GM18907 (cell line): Measurements from ENCODE around the gene OR1I1.
"Not testable (repeated sequence)": the region's sequence is repeated elsewhere in the genome, so short reads cannot be mapped to it uniquely, and the experiment has no call there.

Experiments used
- ATAC-seq: cut with Tn5 transposase; IDR thresholded peaks from one replicate; pipeline ENCODE4 v1.9.1; 2021; ENCODE audit warnings: mild to moderate bottlenecking, moderate library complexity; ENCODE audit not compliant: unreplicated experiment

OR1I1 gene

GRCh38 chr19:15097980-15098379 is 16.0 kb downstream of the OR1I1 start:
- ATAC-seq, result not testable (repeated sequence)

GRCh38 chr19:15098460-15098859 is 16.4 kb downstream of the OR1I1 start:
- ATAC-seq, result no peak

- ATAC-seq, result no peak
Observed at GRCh38 chr19:15099017-15099582, 17.1 kb downstream of the OR1I1 start.

- ATAC-seq, result no peak
Observed at GRCh38 chr19:15101479-15102082, 19.6 kb downstream of the OR1I1 start.

GRCh38 chr19:15104003-15104402 is 22.0 kb downstream of the OR1I1 start:
- no peak for ATAC-seq

DNA sequence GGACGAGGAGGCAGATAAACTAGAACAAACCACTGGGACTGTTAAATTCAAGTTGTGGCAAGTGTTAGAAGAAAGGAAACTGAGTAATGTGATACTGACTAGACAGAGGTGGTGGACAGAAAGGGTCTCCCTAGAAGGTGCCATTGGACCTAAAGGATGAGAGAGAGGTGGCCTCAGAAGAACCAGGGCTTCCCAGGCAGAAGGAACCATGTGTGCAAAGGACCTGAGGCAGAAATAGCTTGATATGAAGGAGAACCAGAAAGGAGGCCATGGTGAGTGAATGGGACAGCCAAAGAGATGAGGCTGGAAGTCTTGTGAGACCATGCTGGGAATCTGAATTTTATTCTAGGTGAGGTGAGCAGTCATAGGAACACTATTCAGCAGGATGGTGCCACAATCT is 22.4 kb downstream of the OR1I1 start:
- ATAC-seq, result no peak

DNA sequence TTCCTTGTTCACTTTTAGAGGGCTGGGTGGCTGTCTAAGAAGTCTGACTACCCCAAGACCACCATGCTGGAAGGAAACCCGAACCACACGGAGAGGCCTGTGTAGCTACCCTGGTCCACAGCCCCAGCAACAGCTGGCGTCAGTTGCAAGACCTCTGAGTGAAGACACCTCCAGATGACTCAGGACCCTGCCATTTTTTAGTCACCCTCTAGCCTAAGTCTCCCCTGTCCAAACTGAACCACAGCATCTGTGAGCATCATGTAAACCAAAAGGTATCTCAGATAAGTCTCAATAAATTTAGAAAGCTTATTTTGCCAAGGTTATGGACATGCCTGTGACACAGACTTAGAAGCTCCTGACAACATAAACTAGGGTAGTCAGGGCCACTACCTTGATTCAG is 23.0 kb downstream of the OR1I1 start:
- no peak for ATAC-seq

DNA sequence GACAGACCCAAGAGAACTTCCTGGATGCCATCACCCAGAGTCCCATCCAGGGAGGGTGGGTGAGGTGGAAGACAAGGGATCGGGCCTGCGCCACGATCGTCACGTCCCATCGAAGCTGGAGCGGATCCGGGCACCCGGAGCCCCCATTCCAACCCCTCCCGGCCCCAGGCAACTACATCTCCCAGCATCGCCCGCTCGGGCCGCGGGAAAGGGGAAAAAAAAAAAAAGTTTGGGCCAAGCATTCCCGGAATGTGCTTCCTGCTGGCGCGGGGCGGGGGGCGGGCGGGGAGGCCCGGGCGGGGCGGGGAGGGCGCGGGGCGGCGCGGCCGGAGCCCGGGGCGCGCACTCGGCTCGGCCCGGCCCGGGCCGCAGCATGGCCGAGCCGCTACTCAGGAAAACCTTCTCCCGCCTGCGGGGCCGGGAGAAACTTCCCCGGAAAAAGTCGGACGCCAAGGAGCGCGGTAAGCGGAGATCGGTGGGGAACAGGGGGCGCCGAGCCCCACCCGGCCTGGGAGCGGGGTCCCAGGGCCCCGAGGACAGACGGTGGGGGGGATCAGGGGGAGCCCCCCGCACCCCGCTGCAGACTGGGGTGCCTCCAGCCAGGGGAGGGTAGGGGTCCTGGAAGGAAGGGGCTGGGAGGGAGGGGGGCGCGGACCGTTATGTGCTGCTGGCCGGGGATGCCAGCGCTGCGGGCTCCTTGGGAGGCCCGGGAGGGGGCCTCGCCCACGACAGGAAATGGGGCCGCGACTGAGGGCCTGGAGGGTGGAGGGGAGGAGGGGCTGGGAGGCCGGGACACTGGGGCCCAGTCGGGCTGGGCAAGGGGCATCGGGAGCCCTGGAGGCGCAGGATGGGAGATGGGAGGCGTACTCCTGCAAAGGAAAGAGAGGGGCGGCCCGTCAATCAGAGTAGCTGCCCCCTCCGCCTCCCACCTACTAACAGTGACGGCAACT is 25.3 kb downstream of the OR1I1 start, which contains the start of gene SYDE1:
SYDE1 (plus strand) TSS at position 341 of the 950 bp plus-strand sequence; CDS start at position 374, 33 bp downstream.
- no peak for ATAC-seq

DNA sequence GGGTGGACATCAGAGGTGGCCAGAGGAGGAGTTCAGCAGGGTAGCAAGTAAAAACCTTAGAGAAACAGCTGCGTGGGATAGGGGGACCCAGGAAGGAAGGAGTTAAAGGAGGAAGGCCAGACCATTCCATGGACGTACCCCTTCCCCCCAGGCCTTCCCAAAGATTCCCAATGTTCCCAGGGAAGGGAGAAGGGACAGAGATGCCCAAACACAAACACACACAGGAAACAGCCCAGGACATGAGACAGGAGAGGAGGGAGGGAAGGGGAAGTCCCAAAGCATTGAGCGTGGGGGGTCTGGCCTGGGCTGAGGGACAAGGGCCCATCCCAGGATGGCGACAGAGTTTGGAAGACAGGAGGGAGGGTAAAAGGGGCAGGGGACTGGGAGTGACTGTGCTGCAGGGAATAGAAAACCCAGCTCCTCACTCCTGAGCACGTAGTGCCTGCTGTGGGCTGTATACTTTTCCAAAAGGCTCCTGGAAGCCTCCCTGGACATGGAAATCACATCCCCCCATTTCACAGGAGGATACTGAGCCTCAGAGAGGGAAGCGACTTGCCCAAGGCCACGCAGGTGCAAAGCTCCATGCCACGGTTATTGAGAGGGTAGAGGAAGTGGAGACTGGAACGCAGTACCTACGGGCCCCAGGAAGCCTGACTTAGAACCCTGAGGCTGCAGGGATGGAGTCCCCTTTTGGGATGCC is 26.3 kb downstream of the OR1I1 start:
- ATAC-seq, result no peak

DNA sequence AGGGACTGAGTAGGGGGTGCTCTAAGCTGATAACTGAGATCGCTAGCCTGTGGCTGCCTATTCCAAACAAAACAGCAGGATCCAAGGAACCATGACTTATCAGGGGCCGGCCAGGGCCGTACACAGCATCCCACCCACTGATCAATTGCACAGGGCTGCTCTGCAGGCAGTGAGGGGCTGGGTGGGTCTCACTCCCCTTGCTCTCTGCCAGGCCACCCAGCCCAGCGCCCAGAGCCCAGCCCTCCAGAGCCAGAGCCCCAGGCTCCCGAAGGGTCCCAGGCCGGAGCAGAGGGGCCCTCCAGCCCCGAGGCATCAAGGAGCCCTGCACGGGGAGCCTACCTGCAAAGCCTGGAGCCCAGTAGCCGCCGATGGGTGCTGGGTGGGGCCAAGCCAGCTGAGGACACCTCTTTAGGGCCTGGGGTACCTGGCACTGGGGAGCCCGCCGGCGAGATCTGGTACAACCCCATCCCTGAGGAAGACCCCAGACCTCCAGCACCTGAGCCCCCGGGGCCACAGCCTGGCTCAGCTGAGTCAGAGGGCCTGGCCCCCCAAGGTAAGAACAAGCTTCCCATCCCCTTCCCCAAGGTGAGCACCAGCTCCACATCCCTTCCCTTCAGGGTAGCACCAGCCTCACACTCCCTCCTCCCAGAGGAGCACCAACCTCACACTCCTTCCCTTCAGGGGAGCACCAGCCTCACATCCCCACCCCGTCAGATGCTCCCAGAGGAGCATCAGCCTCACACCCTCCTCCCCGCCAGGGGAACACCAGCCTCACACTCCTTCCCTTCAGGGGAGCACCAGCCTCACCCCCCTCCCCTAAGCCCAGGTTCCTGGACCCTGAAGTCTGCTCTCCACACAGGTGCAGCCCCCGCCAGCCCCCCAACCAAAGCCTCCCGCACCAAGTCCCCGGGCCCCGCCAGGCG is 27.1 kb downstream of the OR1I1 start:
- ATAC-seq, result no peak

DNA sequence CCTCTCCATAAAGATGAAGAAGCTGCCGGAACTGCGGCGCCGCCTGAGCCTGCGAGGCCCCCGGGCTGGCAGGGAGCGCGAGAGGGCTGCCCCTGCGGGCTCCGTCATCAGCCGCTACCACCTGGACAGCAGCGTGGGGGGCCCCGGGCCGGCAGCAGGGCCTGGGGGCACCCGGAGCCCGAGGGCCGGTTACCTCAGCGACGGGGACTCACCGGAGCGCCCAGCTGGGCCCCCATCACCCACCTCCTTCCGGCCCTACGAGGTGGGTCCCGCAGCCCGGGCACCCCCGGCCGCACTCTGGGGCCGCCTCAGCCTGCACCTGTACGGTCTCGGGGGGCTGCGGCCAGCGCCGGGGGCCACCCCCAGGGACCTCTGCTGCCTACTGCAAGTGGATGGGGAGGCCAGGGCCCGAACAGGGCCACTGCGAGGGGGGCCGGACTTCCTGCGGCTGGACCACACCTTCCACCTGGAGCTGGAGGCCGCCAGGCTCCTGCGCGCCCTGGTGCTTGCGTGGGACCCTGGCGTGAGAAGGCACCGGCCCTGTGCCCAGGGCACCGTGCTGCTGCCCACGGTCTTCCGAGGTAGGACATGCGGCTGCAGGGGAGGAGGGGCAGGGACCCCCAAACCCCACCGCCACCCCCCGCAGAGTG is 27.9 kb downstream of the OR1I1 start:
- ATAC-seq, result no peak

DNA sequence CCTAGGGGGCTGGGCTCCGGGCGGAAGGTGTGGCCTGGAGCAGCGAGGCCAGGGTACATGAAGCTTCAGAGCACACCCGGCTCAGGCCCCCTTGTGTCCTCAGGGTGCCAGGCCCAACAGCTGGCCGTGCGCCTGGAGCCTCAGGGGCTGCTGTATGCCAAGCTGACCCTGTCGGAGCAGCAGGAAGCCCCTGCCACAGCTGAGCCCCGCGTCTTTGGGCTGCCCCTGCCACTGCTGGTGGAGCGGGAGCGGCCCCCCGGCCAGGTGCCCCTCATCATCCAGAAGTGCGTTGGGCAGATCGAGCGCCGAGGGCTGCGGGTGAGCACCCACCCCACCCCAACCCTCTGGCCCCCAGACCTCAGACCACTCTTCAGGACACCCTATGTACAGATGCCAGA is 28.4 kb downstream of the OR1I1 start:
- no peak for ATAC-seq

DNA sequence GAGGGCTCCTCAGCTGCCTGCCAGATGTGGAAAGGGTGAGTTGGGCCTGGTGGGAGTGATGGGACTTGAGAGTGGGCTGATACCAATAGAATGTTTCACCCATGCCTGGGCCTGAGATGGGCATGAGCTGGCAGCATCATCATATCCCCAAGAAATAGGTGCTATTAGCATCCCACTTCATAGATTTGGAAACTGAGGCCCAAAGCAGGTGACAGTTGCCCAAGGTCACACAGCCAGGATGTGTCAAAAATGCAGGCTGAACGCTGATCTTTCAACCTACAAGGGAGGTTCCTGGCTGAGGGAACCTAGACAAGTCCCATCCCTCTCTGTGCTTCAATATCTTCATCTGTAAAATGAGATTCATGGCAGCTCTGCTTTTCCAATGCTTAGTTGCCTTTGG is 29.7 kb downstream of the OR1I1 start:
- no peak for ATAC-seq

DNA sequence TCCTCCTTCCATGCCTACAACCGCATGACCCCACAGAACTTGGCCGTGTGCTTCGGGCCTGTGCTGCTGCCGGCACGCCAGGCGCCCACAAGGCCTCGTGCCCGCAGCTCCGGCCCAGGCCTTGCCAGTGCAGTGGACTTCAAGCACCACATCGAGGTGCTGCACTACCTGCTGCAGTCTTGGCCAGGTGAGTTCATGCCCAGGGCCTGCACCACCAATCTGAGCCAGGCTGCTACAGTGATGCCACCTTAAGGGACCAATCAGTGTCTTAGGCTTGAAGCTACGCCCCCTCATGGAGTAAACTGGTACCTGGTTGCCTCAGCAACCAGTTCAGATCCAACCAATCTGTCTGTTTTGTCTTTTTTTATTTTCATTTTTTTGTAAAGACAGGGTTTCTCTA is 30.4 kb downstream of the OR1I1 start:
- no peak for ATAC-seq

DNA sequence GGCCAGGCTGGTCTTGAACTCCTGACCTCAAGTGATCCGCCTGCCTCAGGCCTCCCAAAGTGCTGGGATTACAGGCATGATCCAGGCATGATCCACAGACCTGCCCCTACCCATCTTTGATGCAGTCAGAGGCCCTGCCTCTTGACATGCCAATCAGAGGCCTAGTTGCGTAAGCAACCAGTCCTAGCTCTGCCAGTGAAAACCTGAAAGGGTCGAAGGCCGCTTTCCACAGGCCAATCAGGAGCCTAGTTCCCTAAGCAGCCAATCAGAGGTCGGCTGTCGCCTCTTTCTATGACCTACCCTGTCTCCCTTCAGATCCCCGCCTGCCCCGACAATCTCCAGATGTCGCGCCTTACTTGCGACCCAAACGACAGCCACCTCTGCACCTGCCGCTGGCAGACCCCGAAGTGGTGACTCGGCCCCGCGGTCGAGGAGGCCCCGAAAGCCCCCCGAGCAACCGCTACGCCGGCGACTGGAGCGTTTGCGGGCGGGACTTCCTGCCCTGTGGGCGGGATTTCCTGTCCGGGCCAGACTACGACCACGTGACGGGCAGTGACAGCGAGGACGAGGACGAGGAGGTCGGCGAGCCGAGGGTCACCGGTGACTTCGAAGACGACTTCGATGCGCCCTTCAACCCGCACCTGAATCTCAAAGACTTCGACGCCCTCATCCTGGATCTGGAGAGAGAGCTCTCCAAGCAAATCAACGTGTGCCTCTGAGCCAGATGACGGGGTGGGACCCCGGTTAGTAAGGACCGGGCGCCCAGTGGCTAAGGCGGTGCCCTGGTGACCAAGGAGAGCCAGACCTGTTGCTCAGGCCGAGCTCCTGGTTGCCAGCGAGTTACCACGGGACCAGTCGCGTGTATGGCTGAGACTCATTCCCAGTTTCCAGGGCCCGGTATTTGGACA is 31.5 kb downstream of the OR1I1 start:
- ATAC-seq, result no peak

DNA sequence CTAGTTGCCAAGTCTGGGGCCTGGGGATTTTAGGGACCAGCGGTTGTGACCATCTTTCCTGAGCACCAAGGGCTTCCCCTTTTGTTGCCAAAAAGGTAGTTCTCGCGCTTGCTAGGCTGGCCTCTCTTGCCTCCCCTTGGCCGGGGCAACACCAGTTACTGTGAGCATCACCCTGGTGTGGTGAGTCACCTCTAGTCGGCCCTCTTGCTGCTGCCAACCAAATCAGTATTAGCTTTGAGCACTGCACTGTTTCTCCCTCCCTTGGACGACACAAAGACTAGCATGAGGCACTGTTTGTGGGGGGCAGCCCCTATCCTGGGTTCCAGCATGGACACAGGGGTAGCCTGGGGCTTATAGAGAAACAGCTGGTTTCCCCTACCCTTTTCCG is 32.1 kb downstream of the OR1I1 start:
- ATAC-seq, result no peak

DNA sequence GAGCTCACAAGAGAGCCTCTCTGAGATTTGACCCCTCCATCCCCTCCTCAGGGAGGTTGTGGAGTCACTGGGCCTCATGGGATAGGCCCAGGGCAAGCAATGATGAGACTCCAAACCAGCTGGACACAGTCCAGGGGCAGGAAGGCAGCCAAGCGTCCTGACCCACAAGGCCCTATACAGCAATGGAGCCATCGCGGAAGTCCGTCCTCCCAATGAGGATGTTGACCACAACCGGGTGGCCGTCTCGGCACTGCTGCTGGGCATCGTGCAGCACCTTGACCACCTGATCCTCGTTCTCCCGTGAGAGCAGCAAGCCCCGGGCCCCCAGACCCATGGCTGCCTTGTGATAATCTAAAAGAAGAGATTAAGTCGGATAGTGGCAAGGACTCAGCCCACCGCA is 33.1 kb downstream of the OR1I1 start:
- ATAC-seq, result no peak

DNA sequence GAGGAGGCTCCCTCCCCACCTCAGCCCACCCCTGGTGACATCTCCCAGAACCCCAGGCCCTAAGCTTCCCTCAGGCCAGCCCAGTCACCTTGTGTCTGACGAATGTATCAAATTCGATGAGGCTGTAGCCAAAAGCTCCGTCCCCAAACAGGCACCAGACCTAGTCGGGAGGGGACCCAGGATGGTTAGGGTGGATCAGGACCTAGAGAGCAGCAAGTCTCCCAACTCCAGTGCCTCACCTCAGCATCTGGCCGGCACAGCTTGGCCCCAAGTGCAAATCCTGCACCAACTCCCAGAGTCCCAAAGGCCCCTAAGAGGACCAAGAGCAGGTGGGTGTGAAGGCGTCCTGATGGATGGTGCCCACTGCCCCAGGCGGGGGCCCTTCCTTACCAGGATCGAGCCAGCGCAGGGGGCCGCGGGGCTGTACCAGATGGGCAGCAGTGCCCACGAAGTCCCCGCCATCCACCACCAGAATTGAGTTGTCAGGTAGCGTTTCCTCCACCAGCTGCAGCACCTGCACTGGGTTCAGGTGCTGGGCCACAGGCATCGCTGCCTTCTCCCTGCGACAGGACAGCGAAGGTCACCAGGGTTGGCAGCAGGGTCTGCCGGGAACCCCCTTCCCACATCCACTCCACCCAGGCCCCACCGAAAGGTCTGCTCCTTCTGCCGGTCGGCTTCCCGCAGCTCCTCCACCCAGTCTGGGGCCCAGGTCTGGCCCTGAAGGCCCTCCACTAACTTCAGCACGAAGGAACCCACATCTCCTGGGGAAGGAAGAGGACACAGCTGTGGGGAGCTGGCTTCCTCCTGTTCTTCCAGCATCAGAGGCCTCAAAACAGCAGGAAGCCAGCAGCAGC is 34.0 kb downstream of the OR1I1 start:
- no peak for ATAC-seq
